Posterior cingulate gyrus (tissue), 11 donors: ENCODE measurements around the gene MAP1B.

Source experiments
- DNase-seq, 10 donors: peaks; one replicate each; pipeline versions ENCODE4 v3.0.0 to v3.0.0-alpha.2; 2020 to 2021; ENCODE audit warnings: mixed read lengths in 3 of 10
- intact Hi-C: fragments of 100-400 bp; cut with DNase I; formaldehyde crosslinking; loops from one replicate; pipeline ENCODE4 v1.15.1; 2023

Gene MAP1B

DNA sequence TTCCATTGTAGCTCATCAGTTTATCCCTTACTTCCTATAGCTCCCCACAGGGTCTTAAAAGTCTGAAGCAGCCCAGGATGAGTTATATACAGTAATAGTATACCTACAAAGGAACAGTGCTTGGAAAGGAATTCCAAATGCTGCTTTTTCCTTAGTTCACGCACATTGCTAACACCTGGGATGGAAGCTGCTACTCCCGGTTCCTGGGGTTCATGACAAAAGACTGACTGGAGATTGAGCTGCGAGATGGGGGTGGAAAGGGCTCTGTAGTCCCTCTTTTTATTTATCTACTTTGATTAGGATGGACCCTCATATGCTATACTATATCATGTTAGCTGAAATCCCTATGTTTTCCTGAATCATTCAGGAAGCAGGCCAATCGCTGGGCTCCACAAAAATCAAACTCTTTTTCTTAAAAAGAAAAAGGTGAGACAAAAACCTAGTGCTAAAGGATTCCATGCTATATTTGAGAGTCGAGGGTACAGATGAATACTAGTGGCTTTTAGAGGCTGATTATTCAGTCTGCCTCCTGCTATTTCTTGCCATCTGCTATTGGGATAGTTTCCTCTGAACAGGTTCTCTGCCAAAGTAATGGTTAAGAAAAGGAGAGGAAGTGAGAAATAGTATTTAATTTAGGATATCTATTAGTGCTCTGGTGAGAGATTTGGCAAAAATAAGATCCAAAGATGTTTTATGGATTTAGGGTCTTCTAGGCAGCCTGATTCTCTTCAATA is 131.6 kb downstream of the MAP1B start:
- no peak for DNase-seq
- intact Hi-C loops: no loop called here

DNA sequence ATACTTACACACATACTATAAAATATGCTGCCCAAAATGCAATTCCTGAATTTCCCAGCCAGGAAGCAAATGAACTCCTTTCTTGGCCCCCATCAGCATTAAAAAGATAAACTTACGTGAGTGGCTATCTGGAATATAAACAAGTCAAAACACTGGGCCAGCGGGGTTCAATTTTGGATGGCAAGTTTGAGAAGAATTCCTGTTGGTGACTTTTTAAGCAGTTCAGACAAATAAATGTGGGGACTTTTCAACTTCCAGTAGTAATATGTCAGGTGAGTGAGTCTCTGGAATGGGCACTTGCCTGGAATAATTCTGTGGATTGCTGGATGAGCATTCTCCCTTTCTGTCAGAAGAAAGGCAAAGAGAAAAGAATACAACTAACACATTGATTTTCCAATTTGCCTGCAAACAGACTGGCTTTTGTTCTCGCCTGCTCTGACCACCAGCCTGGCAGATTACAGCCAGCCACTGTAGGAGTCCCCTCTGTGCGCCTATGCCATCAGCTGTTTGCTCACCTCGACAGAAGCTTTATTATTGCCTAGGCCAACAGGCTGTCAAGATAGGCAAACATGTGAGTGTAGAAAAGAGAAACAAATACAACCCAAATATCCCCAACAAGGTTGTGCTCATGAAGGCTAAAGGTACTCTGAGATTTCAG is 134.2 kb downstream of the MAP1B start:
- DNase-seq: peak in 8 of 10 donors; percentile 25 to 90 (median 48)
- intact Hi-C loops: loop anchor here (10.0 kb wide), 1 partner anchor 57 kb away; no protein-coding TSS in a partner anchor

DNA sequence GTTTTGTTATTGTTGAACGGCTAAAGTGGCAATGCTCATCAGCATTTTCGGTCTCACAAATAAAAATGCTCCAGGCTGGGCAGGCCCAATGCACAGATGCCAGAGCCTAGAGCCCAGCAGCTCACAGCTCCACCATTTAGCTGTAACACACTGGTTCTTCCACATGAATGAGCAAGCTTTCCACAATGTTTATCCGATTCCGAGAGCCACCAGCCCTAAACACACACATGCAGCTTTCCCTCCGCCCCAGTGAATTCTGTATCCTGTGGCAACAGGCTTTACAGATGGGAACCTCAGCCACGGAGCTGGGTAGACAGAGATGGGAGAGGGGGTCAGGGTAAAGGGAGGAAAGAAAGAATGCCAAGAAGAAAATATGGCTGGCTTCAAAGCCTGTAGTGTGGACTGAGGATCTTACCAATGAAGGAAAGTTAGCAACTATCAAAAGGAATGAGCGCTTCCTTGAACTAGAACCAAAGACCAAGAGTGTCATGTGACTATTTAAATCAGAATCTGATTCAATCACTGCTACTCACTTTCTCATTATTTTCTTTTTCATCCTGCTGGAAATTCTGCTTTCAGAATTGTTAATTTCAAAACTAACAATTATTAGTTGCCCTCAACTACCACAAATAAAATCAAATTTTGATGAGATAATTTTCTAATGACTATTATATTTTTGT is 135.7 kb downstream of the MAP1B start:
- peak in 2 of 10 donors; percentile 15 to 67 for DNase-seq
- intact Hi-C loops: loop anchor here (10.0 kb wide), 1 partner anchor 58 kb away; no protein-coding TSS in a partner anchor

DNA sequence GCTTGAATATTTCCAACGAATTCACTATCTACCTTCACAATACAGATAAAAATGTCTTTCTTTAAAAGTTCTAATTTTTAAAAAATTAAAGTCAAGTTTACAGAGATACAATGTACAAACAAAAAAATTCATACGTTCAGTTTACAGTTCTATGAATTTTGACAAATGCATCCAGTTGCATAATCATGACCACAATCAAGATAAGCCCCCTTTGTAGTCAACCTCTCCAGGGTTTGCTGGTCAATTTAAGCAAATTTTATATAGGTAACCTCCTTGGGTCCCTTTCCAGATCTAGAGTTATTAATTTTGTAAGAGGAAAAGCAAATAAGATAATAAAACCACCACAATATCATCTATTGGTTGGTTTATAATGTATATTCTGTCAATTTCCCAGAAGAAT is 136.4 kb downstream of the MAP1B start:
- DNase-seq: no peak
- intact Hi-C loops: loop anchor here (10.0 kb wide), 1 partner anchor 59 kb away; no protein-coding TSS in a partner anchor

DNA sequence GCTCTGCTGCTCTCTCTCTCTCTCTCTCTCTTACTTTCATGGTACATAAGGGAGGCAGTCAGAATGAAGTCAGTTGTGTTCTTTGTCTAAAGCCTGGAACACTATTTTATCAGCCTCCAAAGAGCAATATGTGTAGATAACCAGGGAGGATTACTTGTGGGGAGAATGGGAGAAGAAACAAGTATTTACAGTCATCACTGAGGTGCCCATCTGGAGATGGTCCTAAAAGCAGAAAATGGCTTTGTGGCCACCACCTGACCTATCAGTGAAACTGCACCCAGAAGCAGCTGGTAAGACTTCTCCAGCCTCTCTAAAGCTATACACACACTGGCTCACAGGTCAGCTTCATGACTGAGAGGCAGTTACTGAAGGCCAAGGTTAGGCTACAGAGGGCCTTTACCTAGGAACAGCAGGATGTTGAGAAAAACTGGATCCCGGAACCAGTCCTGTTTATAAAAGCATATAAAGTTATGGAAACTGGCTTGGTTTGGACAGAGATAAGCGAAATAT is 137.6 kb downstream of the MAP1B start:
- intact Hi-C loops: loop anchor here (1.0 to 10.0 kb wide), 3 partner anchors 60 to 108 kb away; no protein-coding TSS in a partner anchor

DNA sequence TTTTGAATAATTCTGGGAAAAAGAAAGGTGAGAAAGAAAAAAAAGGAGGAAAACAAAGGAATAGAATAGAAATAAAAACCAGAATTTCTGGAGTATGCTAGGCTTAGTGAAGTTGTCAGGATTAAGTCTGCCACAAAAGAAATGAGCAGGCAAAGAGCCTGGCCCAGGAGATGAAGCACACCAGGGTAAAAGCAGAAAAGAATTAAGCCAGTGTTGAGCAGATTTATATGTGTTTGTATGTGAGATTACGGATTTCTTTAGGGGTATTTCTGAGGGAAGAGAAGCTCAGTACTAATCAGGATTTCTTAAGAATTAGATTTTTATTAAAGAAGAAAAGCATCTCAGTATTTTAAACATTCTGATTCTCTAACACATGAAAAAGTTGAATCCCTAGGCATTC is 138.3 kb downstream of the MAP1B start:
- intact Hi-C loops: loop anchor here (1.0 to 10.0 kb wide), 3 partner anchors 61 to 108 kb away; no protein-coding TSS in a partner anchor
- no peak for DNase-seq

More for the DNA sequence above, 137.6 kb downstream of the MAP1B start:
- DNase-seq: peak in 4 of 10 donors; percentile 11 to 86 (median 38)

DNA sequence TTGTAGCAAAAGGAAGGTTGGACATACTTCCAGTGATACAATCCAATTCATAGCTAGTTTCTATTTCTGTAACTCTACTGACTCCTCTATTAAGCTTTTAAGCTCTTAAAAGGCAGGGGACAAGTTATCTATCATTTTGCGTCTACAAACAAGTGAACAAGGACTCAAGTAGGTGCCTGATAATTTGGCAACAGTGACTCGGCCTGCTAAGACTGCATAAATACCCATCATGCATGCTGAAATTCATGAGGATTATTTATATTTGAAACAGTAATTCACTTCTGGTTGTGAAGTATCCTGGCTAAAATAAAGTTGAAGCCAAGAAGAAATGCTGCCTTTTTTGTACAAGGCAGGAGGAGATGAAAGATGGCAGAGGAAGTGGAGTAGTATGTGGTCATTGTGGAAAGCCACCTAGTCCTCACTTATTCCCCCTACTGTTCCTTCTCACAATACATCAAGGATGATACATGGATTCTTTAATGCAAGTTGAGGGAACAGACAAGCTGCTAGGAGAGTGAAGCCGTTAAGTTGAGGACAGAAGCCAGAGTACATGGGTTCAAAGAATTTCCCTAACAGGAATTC is 138.8 kb downstream of the MAP1B start:
- DNase-seq: no peak
- intact Hi-C loops: loop anchor here (1.0 to 10.0 kb wide), 3 partner anchors 61 to 109 kb away; no protein-coding TSS in a partner anchor

DNA sequence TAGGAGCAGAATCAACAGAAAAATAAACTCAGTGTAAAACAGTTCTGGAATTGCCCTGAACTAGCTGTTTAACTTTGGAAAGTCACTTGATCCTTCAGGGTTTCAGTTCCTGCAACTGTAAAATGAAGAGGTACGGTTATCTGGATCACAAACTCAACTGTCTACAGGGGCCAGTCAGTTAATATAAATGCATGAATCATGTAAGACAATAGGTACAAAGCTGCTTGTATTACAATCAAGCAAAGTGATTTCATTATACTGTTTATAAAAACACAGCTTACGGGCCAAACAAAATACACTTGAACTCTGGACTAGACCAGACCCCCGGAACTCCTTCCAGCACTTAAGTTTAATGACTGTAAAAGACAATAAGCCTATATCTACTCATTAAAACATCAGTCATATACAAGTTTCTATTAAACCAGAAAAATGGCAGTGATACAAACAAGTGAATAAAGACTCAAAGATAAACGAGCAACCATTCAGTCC is 139.7 kb downstream of the MAP1B start:
- DNase-seq: no peak
- intact Hi-C loops: loop anchor here (5.0 to 10.0 kb wide), 2 partner anchors 60 to 62 kb away; no protein-coding TSS in a partner anchor

DNA sequence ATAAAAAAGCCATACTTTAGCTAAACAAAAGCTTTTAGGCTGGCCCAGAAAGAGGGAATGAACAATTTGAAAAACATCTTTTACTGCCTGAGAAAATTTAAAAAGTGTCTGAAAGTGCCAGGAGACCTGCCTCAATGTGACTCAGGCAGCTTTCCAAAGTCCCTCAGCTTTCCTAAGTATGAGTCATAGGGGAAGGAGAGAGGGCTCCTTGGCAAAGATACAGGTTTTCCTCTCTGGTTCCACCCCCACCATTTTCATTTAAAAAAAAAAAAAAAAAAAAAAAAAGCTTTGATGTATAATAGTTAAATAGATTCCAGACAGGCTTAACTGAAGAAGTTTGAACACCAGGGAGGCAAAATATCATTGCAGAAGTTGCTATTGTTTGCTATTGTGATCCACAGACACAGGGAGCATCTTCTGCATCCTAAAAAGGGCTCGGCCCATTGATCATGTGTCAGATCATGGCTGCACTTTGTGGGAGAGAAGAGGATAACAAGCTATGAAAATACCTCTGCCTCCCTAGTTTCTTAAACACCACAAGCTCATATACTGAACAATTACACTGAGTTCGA is 141.2 kb downstream of the MAP1B start:
- intact Hi-C loops: loop anchor here (5.0 to 10.0 kb wide), 2 partner anchors 59 to 64 kb away; no protein-coding TSS in a partner anchor
- no peak for DNase-seq

DNA sequence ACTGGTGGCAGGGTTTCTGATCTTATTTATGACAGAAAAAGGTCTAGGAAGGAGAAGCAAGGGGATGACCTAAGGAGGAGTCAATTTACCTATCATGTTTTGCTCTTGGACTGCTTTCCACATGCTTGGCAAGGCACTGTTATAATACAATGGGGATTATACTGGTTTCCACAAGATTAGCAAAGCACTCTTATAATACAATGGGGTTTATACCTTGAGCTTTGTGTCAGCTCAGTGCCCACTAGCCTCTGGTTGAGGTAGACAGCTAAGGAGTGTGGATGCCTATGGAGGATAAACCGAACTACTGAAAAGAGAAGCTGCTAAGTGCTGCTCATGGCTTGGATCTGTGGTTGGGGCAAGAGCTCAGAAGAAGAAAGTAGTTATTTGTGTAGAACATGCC is 144.1 kb downstream of the MAP1B start:
- intact Hi-C loops: no loop called here
- no peak for DNase-seq

DNA sequence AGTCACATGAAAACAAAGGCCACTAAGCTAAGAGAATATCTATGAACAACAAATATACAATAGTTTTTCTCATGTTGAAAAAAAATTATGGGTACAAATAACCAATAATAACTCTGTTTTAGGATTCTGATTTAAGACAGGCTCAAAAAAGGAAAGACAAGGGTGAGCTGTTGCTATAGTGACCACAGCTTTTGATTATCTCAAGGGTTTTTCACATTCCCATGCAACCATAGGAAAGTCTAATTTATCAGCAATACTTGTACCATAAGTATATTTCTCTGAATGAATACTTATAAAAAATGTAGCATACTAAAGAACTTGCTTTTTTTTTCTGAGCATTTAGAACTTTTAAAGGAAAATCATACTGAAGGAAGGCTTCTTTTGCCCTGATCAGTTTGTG is 144.7 kb downstream of the MAP1B start:
- DNase-seq: no peak
- intact Hi-C loops: no loop called here

DNA sequence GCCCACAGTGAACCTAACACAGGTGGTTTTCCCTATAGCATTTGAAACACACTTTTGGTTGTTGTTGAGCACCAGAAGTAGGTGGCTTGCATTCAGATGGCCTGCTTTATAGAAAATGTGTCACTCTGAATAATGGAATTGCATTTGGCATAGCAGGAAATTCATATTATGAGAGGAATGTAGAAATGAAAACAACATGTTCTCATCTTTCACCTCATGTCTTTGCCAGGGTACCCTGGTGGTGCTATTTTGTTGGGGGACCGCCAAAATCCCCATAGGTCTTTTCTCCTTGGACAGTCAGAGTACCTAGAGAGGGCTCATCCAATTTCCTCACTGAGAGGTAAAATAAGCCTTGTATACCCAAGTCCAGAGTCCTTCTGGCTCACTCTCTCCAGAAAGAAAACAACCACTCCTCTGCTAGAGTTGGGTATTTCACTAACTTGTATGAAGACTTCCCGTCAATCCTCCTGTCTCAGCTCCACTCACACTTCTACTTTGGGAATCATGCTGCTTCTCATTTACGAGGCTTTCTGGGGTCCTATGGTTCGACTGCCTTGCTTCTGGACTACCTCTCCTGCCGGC is 145.4 kb downstream of the MAP1B start:
- no peak for DNase-seq
- intact Hi-C loops: no loop called here

DNA sequence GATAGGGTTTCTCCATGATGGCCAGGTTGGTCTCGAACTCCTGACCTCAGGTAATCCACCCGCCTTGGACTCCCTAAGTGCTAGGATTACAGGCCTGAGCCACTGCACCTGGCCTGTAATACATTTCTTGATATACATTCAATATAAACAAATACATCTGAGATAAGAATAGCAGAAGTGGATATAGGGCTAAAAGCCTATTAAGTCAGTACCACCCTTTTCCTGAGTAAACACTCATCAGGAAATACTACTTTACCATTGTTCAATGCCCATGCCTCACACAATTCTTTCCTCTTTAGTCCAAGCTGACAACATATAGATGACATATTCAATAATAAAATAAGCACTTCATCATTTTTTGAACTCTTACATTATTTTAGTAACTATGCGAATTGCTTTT is 148.0 kb downstream of the MAP1B start:
- intact Hi-C loops: no loop called here
- no peak for DNase-seq

DNA sequence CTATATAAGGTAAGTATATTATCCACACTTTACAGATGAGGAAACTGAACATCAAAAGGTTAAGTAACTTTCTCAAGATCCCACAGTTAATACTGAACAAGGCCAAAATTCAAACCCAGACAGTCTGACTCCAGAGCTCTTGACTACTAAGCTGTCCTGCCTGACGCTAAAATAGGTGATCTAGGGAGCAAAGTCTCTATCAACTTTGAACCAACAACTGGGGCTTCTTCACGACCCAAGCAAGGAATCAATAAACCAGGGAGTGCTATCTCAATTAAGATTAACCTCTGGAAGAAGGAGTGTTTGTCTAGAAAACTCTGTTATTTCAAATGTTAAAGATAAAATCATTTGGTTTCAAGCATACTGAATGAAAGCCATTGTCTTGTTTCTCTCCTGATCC is 148.4 kb downstream of the MAP1B start:
- intact Hi-C loops: no loop called here
- no peak for DNase-seq

DNA sequence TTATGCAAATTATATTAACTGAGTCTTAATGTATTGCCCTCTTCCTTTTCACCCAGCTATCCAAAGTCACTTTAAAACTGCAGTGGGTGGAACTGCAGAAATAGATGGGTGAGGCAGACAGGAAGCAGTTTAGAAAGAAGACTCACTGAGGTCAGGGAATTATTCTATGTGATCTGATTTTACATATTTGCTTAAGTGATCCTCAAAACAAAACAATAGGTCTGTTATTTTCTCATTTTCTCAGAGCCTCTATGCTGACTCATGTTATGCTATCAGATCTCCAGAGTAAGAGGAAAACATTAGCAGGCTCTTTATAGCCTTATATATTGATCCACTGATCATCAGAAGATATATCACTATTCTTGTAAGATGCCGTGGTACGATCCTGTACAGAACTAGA is 149.3 kb downstream of the MAP1B start:
- intact Hi-C loops: no loop called here
- DNase-seq: no peak
